Peyer's patch (tissue), 4 donors: Measurements from ENCODE around the gene MRPL41. TPM values are rescaled to one million over a fixed set of nuclear protein-coding genes. Genes with fewer than 3 reads are reported as not detected.
A peak's percentile ranks its signal among the peaks of the same experiment; 100 is the strongest.

Experiments
- DNase-seq, 3 donors: peaks; one replicate each; pipeline ENCODE4 v3.0.0-alpha.2; 2017 to 2019
- H3K27ac ChIP-seq, 4 donors: fragments of 200-600 bp; sonication (generic); one replicate each; pipeline ENCODE4 v1.5.1; 2016 to 2019
- H3K27me3 ChIP-seq, 2 donors: fragments of 200-600 bp; sonication (generic); one replicate each; pipeline ENCODE4 v1.5.1; 2019
- H3K36me3 ChIP-seq, 3 donors: fragments of 200-600 bp; sonication (generic); one replicate each; pipeline ENCODE4 v1.5.1; 2016 to 2019
- H3K4me1 ChIP-seq, 4 donors: fragments of 200-600 bp; sonication (generic); one replicate each; pipeline ENCODE4 v1.5.1; 2016 to 2019
- H3K4me3 ChIP-seq, 4 donors: fragments of 200-600 bp; sonication (generic); 1 replicate in 3 of 4; 2 replicates in 1 of 4; pipeline ENCODE4 v1.5.1; 2016 to 2019; ENCODE audit warnings: mild to moderate bottlenecking in 1 of 4
- H3K9me3 ChIP-seq, 4 donors: fragments of 200-600 bp; sonication (generic); one replicate each; pipeline ENCODE4 v1.5.1; 2016 to 2019; ENCODE audit warnings: mild to moderate bottlenecking in 1 of 4
- POLR2A ChIP-seq, 2 donors: fragments of 450-650 bp; IDR thresholded peaks; one replicate each; pipeline ENCODE4 v1.5.1; 2017; ENCODE audit warnings: antibody characterized with exemption in 2 of 2, mild to moderate bottlenecking in 2 of 2, moderate library complexity in 2 of 2
- total RNA-seq, 4 donors: library from RNA; depleted of rRNA; stranded (reverse); fragments of >200 nt; gene quantifications; one replicate each; pipeline ENCODE4 v1.1.0, GENCODE V29; 2016
- TF ChIP-seq, protein P1 (sequence below), 6 experiments: fragments of 450-650 bp in 4 of 6; fragments of 200-600 bp in 2 of 6; sonication (generic) in 1 of 6; IDR thresholded peaks; one replicate each; pipeline ENCODE4 v1.5.1; 2017 to 2019; ENCODE audit warnings: antibody characterized with exemption in 6 of 6, mild to moderate bottlenecking in 3 of 6, moderate library complexity in 1 of 6

MRPL41 gene
- 10 to 100 TPM; 55.3 to 89.5 (median 84.8) TPM for total RNA-seq

DNA sequence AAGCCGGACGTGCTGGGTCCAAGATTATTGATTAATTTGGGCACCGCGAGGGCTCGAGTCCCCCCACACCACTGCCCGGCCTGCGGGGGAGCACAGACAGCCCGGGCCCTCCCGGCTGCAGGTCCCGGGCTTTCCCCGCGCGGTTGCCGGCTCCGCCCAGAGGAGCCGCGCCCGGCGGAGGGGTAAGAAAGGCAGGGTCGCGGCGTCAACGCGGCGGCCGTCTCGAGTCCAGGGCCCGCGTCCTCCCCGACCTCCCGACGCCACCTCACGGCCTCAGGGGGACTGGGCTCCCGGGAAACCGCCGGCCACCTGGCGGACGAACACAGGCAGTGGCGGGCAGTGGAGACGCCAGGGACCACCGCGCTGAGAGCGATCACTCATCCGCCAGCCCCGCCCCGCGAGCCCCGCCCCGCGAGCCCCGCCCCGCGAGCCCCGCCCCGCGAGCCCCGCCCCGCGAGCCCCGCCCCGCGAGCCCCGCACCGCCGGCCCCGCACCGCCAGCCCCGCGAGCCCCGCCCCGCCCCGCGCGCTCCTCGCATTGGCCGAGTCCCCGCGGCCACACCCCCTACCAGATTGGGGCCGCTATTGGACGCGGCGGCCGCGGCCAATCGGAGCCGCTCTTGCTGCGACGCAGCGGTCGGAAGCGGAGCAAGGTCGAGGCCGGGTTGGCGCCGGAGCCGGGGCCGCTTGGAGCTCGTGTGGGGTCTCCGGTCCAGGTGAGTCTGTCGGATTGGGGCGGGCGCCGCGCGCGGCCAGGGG, at the start of gene MRPL41:
Gene MRPL41, plus strand, starts transcription at position 616 of the 758 bp plus-strand sequence. CDS start 203 bp downstream, outside the sequence.
- DNase-seq, result peak; percentile 94 to 96 (median 95)
- Histone ChIP-seq H3K36me3 (peaks cover 0 to 24% (median 0%) of the 10 kb centered on the region in 3 donors), H3K9me3 (no peaks in the 10 kb centered on the region), H3K27ac (peak within 1 kb of the TSS; percentile 91 to 98 (median 94)), H3K4me3 (peak within 1 kb of the TSS; percentile 78 to 98 (median 88)), H3K4me1 (peaks cover 0 to 21% (median 5%) of the 10 kb centered on the region in 4 donors), H3K27me3 (no peaks in the 10 kb centered on the region)
- TF ChIP-seq, protein P1, sequence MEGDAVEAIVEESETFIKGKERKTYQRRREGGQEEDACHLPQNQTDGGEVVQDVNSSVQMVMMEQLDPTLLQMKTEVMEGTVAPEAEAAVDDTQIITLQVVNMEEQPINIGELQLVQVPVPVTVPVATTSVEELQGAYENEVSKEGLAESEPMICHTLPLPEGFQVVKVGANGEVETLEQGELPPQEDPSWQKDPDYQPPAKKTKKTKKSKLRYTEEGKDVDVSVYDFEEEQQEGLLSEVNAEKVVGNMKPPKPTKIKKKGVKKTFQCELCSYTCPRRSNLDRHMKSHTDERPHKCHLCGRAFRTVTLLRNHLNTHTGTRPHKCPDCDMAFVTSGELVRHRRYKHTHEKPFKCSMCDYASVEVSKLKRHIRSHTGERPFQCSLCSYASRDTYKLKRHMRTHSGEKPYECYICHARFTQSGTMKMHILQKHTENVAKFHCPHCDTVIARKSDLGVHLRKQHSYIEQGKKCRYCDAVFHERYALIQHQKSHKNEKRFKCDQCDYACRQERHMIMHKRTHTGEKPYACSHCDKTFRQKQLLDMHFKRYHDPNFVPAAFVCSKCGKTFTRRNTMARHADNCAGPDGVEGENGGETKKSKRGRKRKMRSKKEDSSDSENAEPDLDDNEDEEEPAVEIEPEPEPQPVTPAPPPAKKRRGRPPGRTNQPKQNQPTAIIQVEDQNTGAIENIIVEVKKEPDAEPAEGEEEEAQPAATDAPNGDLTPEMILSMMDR (IDR thresholded peaks at IDR 0.05), result peak; percentile 40 to 73 (median 55)
- peak; percentile 81 to 90 for TF ChIP-seq POLR2A (IDR thresholded peaks at IDR 0.05)

DNA sequence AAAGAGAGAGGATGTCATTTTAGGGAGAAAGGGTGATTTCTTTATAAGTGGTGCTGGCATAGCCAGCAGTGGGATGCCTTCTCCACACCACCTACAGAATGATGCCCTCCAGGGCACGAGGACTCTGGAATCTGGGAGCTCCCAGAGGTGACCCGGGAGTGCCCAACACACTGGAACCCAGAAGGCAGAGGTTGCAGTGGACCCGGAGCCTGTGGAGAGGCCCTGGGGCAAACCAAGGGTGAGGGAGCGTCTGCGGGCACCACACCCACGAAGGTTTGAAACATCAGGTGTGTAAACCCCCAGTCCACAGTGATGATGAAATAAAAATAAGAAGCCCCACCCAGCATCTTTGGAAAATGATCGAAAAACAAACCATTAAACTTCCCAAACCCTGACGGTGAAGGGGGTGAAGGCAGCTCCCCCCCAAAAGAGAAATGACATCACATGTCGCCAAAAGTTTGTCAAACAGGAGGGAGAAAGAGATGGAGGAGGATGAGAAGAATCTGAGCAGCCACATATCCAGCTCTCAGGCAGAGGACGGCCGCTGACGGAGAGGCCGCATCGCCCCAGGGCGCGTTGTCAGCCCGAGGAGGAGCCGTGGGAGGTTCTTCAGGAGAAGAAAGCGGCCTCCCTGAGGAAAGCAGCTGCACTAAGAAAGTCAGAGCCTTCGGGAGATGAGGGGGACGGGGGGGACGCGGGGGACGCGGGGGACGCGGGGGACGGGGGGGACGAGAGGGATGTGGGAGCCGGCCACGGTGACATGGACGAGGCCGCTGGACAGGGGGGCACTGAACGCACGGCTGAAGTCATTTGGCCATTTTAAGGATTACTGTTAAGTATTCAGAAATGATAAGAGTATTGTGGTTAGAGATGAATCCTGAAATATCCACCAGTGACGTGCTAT, 49.4 kb upstream of the MRPL41 start:
- Histone ChIP-seq H3K27ac (no peak overlapping the region), H3K4me3 (no peak overlapping the region), H3K4me1 (no peaks in the 10 kb centered on the region), H3K36me3 (peaks cover 0 to 4% (median 0%) of the 10 kb centered on the region in 3 donors), H3K9me3 (no peaks in the 10 kb centered on the region), H3K27me3 (no peaks in the 10 kb centered on the region)
- no peak for DNase-seq
- TF ChIP-seq POLR2A (IDR thresholded peaks at IDR 0.05), result no peak
- TF ChIP-seq, protein P1 (IDR thresholded peaks at IDR 0.05), result no peak

DNA sequence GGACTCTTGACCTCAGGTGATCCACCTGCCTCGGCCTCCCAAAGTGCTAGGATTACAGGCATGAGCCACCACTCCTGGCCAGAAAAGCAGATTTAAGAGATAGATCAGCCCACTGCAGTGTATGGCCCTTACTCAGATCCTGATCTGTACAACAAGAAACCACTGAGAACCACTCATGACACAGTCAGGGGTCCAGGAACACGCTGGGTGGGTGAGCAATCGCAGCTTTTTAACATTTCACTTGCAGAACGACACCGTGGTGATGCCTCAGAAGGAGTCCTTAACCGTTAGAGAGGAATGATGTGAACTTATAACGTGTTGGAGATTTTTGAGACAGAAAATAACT, 47.3 kb upstream of the MRPL41 start:
- peaks cover 0 to 4% (median 0%) of the 10 kb centered on the region in 3 donors for H3K36me3 ChIP-seq
- no peak for DNase-seq
- H3K4me3 ChIP-seq, result no peak overlapping the region
- TF ChIP-seq, protein P1 (IDR thresholded peaks at IDR 0.05), result no peak
- TF ChIP-seq POLR2A (IDR thresholded peaks at IDR 0.05), result no peak
- no peaks in the 10 kb centered on the region for H3K27me3 ChIP-seq
- no peak overlapping the region for H3K27ac ChIP-seq
- no peaks in the 10 kb centered on the region for H3K4me1 ChIP-seq
- H3K9me3 ChIP-seq, result no peaks in the 10 kb centered on the region

DNA sequence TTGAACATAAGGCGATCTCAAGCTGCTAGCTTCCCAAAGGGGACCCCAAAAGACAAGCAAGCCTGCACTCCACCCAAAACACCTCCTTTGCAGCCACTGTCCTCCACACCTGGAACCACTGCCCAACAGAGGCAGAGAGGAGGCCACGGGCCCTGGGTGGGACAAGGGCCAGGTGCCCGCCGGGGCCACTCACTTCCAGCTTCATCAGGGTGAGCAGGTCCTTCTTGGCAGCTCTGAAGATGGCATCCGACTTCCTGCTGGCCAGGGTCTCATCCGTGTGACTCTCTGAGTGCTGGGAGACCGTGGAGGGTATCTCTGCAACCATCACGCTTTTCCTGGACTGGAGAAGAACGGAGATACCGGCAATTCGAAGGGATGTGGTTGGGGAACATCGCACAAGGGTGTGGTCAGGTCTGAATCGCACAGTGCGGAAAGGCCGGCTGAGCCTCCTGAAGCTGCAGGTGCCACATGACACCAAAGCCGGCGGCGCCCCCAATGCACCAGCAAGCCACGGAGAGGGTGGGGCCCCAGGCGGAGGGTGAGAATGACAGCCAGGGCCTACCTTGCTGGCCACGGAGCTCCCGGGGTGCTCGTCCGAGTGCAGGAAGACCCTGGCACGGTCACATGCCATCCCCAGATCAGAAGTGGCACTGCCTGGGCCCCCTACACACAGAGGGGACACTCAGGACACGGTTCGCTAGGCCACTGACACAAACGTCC, 46.1 kb upstream of the MRPL41 start:
- no peak for DNase-seq
- H3K27ac ChIP-seq, result no peak overlapping the region
- no peaks in the 10 kb centered on the region for H3K4me1 ChIP-seq
- peaks cover 0 to 4% (median 0%) of the 10 kb centered on the region in 3 donors for H3K36me3 ChIP-seq
- no peak overlapping the region for H3K4me3 ChIP-seq
- no peaks in the 10 kb centered on the region for H3K27me3 ChIP-seq
- H3K9me3 ChIP-seq, result no peaks in the 10 kb centered on the region
- no peak for TF ChIP-seq POLR2A (IDR thresholded peaks at IDR 0.05)
- TF ChIP-seq, protein P1 (IDR thresholded peaks at IDR 0.05), result no peak

DNA sequence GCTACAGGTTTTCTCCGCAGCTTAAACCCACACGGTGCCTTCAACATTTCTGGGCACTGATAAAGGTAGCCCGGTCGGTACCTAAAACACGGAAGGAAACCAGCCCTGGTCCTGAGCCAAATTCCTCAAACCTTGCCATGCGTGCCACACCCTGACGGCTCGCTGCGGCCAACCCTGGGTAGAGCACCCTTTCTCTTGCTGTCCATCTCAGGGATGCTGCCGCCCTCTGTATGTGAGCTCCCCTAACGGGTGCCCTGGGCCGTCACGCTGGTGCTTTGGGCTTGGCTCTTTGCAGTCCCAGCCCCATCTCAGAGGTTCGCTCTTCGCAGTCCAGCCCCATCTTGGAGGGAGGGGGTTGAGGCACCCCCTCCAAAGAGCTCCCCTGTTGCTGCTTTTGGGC, 45.4 kb upstream of the MRPL41 start:
- H3K4me3 ChIP-seq, result no peak overlapping the region
- H3K9me3 ChIP-seq, result no peaks in the 10 kb centered on the region
- H3K27ac ChIP-seq, result no peak overlapping the region
- DNase-seq, result no peak
- H3K36me3 ChIP-seq, result peaks cover 0 to 4% (median 0%) of the 10 kb centered on the region in 3 donors
- no peaks in the 10 kb centered on the region for H3K4me1 ChIP-seq
- TF ChIP-seq POLR2A (IDR thresholded peaks at IDR 0.05), result no peak
- TF ChIP-seq, protein P1 (IDR thresholded peaks at IDR 0.05), result no peak
- H3K27me3 ChIP-seq, result no peaks in the 10 kb centered on the region
